Prostate gland (tissue), 2 donors: ENCODE measurements around the gene MPP2. TPM values are rescaled to one million over a fixed set of nuclear protein-coding genes. Genes with fewer than 3 reads are reported as not detected.

ENCODE experiments used
- DNase-seq: peaks from one replicate; pipeline ENCODE4 v3.0.0-alpha.2; 2019; ENCODE audit warnings: low spot score
- H3K27ac ChIP-seq, 2 donors: fragments of 200-600 bp; sonication (generic); 2 replicates each; pipeline ENCODE4 v1.5.1; 2017 to 2019
- H3K27me3 ChIP-seq: fragments of 200-600 bp; sonication (generic); replicated peaks from 2 replicates; pipeline ENCODE4 v1.5.1; 2019; ENCODE audit not compliant: insufficient read depth
- H3K36me3 ChIP-seq, 2 donors: fragments of 200-600 bp; sonication (generic); 1 replicate in 1 of 2; 2 replicates in 1 of 2; pipeline versions ENCODE4 v1.5.1 to v1.8.1; 2017 to 2019
- H3K4me1 ChIP-seq: fragments of 200-600 bp; sonication (generic); replicated peaks from 2 replicates; pipeline ENCODE4 v1.5.1; 2019
- H3K4me3 ChIP-seq, 2 donors: fragments of 200-600 bp; sonication (generic); 2 replicates each; pipeline ENCODE4 v1.5.1; 2017 to 2019
- H3K9me3 ChIP-seq: fragments of 200-600 bp; sonication (generic); 2 replicates; pipeline ENCODE4 v1.5.1; 2017
- POLR2A ChIP-seq: fragments of 450-650 bp; IDR thresholded peaks from one replicate; pipeline ENCODE4 v1.6.1; 2016; ENCODE audit warnings: antibody characterized with exemption, mild to moderate bottlenecking
- POLR2AphosphoS5 ChIP-seq: sonication (generic); formaldehyde crosslinking; IDR thresholded peaks from one replicate; pipeline ENCODE4 v1.6.1; 2017; ENCODE audit warnings: antibody characterized with exemption
- WGBS: methylation state at CpG from one replicate; pipeline ENCODE4 v1.1.5; 2018; 5-methylcytosine and 5-hydroxymethylcytosine counted together
- intact Hi-C: fragments of 100-400 bp; cut with DNase I; formaldehyde crosslinking; loops from one replicate; pipeline ENCODE4 v1.14.2; 2022
- total RNA-seq, 2 donors: library from RNA; depleted of rRNA; stranded (reverse); fragments of >200 nt; gene quantifications; one replicate each; pipeline ENCODE4 v1.1.0, GENCODE V29; 2016
- TF ChIP-seq, protein P1 (sequence below), 4 experiments: fragments of 200-600 bp in 2 of 4; fragments of 450-650 bp in 2 of 4; sonication (generic) in 2 of 4; IDR thresholded peaks; 1 replicate in 3 of 4; 2 replicates in 1 of 4; pipeline ENCODE4 v1.5.1; 2016 to 2019; ENCODE audit warnings: antibody characterized with exemption in 4 of 4, mild to moderate bottlenecking in 2 of 4, moderate library complexity in 2 of 4

The MPP2 gene
- total RNA-seq, 2 donors from 2014 or later: 14.9 to 17.7 TPM

DNA sequence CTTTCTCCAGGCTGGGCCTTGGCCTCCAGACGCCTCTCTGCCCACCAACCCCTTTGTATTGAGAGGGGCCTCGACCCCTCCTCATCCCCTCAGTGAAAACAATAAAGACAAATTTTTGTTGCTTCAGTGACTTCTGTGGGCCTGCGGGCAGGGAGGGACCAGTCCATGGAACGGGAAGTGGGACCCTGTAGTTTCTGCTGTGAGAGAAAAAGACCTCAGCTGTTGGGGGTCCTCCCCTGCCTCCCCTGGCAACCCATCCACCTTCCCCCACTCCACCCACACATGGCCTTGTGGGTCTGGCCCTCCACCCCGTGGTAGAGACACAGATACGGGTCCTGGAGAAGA, 31.5 kb upstream of the MPP2 start:
- 56% methylated on average over 6 of the region's 6 CpGs for WGBS
- TF ChIP-seq, protein P1, sequence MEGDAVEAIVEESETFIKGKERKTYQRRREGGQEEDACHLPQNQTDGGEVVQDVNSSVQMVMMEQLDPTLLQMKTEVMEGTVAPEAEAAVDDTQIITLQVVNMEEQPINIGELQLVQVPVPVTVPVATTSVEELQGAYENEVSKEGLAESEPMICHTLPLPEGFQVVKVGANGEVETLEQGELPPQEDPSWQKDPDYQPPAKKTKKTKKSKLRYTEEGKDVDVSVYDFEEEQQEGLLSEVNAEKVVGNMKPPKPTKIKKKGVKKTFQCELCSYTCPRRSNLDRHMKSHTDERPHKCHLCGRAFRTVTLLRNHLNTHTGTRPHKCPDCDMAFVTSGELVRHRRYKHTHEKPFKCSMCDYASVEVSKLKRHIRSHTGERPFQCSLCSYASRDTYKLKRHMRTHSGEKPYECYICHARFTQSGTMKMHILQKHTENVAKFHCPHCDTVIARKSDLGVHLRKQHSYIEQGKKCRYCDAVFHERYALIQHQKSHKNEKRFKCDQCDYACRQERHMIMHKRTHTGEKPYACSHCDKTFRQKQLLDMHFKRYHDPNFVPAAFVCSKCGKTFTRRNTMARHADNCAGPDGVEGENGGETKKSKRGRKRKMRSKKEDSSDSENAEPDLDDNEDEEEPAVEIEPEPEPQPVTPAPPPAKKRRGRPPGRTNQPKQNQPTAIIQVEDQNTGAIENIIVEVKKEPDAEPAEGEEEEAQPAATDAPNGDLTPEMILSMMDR (IDR thresholded peaks at IDR 0.05): no peak
- TF ChIP-seq POLR2A (no peak), POLR2AphosphoS5 (no peak)
- no peak overlapping the region for H3K4me3 ChIP-seq
- H3K36me3 ChIP-seq: no peaks in the 10 kb centered on the region
- H3K27ac ChIP-seq: no peak overlapping the region
- DNase-seq: no peak
- H3K4me1 ChIP-seq: no peaks in the 10 kb centered on the region
- H3K9me3 ChIP-seq: no peaks in the 10 kb centered on the region
- H3K27me3 ChIP-seq: no peaks in the 10 kb centered on the region
- intact Hi-C loops: no loop called here

DNA sequence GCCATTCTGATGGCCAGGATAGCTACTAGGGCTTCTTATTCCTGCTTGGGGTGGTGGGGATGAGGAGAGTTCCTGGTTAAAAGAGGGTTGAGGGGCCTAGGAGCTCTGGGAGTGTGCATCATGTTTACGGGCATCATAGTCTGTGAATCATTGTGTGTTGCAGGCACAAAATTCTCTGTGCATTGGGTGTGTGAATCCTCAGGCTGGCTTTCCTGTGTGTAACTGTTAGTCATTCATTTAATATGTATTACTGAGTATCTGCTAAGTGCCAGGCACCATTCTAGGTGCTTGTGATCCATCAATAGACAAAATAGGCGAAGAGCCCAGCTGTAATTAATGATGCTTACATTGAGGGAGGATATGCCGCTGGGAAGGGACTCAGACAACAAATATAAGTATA, 29.1 kb upstream of the MPP2 start:
- Histone ChIP-seq H3K27me3 (no peaks in the 10 kb centered on the region), H3K9me3 (no peaks in the 10 kb centered on the region), H3K4me1 (no peaks in the 10 kb centered on the region), H3K4me3 (no peak overlapping the region), H3K36me3 (no peaks in the 10 kb centered on the region), H3K27ac (no peak overlapping the region)
- intact Hi-C loops: no loop called here
- WGBS: 96% methylated on average over 3 of the region's 3 CpGs
- TF ChIP-seq POLR2A: no peak
- TF ChIP-seq POLR2AphosphoS5: no peak
- TF ChIP-seq, protein P1 (IDR thresholded peaks at IDR 0.05): no peak
- no peak for DNase-seq

DNA sequence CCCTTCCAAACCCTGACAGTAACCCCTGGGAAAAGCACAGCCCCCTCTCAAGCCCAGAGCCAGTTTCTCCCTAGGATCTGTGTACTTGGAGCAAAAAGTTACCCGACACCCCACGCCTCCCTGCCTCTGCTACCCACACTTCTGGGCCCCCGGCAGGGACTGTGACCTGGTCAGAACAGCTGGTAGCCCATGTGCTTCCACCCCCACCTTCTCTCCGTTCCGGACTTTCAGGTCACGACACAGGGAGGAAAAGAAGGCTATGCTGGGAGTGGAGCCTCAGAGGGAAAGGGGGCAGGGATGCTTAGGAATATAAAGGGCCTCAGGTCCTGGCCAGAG, 28.6 kb upstream of the MPP2 start:
- DNase-seq: no peak
- Histone ChIP-seq H3K27ac (no peak overlapping the region), H3K9me3 (no peaks in the 10 kb centered on the region), H3K27me3 (no peaks in the 10 kb centered on the region), H3K36me3 (no peaks in the 10 kb centered on the region), H3K4me1 (no peaks in the 10 kb centered on the region), H3K4me3 (no peak overlapping the region)
- intact Hi-C loops: no loop called here
- 85% methylated on average over 6 of the region's 6 CpGs for WGBS
- TF ChIP-seq POLR2A (no peak), POLR2AphosphoS5 (no peak)
- TF ChIP-seq, protein P1 (IDR thresholded peaks at IDR 0.05): no peak

DNA sequence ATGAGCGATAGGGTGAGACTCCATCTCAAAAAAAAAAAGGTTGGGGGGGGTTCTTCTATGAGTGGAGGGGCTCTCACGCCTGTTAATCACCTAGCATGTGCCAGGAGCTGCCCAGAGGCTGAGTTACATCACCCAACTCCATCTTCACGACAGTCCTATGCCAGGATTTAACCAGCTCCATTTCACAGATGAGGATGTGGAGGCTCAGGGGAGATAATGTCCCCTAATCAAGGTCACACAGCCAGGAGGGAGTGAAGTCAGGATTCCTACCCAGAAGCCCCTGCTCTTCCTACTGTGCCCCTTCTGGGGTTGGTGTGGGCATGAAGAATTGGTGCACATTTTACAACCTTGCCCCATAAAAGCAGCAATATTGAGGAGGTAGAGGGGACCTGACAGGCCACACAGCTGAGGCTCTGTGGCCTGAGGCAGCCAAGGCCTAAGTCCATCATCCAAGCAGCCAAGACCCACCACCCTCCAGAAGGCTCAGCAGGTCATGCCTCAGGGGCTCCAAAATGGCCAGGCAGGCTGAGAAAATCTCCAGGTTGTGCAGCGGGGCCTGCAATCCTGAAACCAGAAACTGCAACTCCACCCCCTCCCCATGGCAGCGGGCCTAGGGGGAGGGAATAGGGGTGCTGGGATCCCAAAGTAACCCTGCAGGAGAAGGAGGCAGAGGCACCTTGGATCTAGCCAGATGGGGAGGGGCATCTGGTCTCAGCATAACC, 28.0 kb upstream of the MPP2 start:
- H3K9me3 ChIP-seq: no peaks in the 10 kb centered on the region
- H3K36me3 ChIP-seq: no peaks in the 10 kb centered on the region
- H3K4me3 ChIP-seq: no peak overlapping the region
- no peaks in the 10 kb centered on the region for H3K27me3 ChIP-seq
- intact Hi-C loops: no loop called here
- WGBS: 87% methylated on average over 5 of the region's 5 CpGs
- H3K4me1 ChIP-seq: no peaks in the 10 kb centered on the region
- no peak overlapping the region for H3K27ac ChIP-seq
- no peak for DNase-seq
- TF ChIP-seq POLR2AphosphoS5 (no peak), POLR2A (no peak)
- TF ChIP-seq, protein P1 (IDR thresholded peaks at IDR 0.05): no peak

DNA sequence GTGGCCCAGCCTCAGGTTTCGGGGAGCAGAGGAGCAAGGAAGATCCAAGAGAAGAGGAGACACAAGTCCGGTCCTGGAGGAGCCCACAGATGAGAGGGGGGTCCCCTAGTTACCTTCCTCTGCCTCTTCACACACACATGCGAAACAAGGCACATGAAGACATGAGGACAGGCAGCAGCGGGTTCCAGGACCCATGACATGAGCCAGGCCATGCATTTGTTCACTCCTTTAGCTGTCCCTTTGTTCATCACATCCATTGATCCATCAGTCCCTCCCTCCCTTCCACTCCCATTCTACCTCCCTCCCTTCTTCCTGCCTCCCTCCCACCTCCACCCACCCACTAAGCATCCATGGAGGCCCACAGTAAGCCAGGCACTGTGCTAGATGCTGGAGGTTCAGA, 25.6 kb upstream of the MPP2 start:
- Histone ChIP-seq H3K4me3 (no peak overlapping the region), H3K27ac (no peak overlapping the region), H3K4me1 (no peaks in the 10 kb centered on the region), H3K36me3 (no peaks in the 10 kb centered on the region), H3K9me3 (no peaks in the 10 kb centered on the region), H3K27me3 (no peaks in the 10 kb centered on the region)
- no peak for TF ChIP-seq POLR2A
- TF ChIP-seq, protein P1 (IDR thresholded peaks at IDR 0.05): no peak
- no peak for TF ChIP-seq POLR2AphosphoS5
- intact Hi-C loops: no loop called here
- WGBS: 95% methylated on average over 4 of the region's 4 CpGs
- no peak for DNase-seq
